ENCODE data around the gene SS18L1.

SS18L1 gene

DNA sequence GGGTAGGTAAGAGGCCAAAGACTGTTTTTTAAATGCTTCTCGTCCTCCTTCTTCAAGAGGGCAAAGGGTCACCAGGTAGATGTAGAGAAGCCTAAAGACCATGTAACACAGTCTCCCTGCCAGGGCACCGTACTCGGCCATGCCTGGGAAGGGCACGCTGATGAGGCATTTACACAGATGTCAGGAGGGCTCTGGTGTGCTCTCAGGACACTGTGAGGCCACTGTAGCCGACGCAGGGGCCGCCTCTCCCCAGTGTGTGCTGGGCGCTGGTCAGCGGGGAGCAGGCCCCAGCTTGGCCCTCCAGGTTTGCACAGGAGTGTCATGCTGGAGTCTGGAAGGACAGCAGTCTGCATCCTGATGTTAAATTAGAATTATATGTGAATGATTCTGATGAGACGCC, 32.1 kb downstream of the SS18L1 start:
- no peak for DNase-seq

DNA sequence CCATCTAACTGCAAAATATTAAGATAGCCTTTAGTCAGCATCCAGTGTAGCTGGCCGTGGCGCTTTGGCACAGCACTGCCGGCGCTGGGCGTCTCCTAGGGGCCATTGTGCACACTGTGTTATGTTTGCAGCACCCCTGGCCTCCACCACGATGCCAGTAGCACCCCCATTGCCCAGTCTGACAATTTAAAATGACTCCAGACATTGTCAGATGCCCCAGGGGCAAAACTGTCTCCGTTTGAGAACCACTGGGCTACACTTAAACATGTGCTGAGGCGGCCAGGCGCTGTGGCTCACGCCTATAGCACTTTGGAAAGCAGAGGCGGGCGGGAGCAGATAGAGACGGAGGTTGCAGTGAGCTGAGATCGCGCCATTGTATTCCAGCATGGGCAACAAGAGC, 33.3 kb downstream of the SS18L1 start:
- DNase-seq: no peak

DNA sequence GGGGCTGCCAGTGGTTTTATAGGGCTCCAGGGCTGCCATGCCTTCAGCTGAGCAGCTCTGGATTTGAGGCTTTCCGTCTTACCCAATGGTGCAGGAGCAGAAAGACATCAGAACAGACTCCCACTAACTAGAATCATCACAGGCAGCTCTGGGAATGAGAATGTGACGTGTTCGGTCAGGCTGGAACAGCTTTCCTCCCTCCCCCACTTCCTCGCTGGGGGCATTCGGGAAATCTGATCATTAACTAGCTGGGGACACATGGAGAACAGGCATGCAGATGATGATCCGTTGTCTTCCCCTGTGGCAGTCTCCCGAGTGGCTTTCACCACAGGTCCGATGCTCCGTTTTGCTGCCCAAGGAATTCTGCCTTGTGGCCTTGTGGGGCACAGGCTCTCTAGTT, 33.7 kb downstream of the SS18L1 start:
- no peak for DNase-seq

DNA sequence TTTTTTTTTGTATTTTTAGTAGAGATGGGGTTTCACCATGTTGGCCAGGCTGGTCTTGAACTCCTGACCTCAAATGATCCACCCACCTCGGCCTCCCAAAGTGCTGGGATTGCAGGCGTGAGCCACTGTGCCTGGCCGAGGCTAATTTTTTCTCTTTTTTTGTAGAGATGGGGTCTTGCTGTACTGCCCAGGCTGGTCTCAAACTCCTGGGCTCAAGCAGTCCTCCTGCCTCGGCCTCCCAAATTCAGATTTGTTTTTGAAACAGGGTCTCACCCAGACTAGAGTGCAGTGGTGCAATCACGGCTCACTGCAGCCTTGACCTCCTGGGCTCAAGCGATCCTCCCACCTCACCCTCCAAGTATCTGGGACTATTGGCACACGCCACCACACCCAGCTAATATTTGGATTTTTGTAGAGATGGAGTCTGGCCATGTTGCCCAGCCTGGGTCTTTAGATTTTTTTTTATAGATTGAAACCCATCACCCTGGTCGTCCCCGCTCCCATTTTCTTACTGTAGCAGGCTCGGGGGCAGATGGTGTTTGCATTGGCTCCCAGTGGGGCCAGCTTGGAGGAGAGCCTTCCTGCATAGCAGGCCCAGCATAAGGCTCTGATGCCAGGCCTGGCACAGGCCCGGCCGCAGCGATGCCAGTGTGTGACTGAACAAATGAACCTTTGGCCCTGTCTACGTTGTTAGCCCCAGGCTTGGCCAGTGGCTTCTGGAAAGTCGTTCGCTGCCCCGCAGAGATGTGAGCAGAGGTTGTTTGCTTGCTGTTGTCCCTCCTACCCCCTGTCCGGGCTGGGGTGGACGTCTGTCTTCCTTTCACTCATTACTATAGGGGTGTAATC, 35.0 kb downstream of the SS18L1 start:
- DNase-seq: no peak

DNA sequence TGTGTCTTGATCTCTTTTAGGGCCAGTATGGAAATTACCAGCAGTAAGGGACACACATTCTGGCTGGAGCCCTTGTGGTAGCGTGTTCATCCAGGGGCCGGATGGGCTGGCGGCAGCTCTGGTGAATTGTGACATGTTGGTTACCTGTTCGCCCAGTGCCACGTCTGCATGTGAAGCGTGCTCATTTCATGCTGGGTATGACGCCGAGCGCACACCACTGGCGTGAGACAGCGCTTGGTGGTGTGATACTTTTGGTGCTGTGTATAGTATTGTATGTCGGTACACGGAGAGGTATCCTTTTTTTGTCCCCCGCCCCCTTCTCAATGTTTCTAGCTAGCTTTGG, 35.6 kb downstream of the SS18L1 start:
- DNase-seq: no peak

DNA sequence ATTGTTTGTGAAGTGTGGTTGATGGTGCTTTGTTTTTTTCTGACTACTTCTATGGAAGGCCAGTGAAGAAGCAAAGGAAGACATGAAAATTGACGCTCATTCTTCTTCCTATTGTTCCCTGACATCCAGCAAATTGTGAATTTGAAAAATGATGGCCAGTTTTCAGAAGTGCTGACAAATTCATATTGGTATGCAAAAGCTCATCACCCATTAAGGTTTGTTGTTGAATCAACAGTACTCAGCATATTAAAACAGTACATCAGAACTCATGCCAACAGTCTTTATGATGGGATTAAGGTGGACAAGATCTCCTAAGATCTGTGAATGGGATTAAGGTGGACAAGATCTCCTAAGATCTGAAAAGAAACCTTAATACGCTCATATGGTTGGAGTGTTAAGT, 38.2 kb downstream of the SS18L1 start:
- no peak for DNase-seq

DNA sequence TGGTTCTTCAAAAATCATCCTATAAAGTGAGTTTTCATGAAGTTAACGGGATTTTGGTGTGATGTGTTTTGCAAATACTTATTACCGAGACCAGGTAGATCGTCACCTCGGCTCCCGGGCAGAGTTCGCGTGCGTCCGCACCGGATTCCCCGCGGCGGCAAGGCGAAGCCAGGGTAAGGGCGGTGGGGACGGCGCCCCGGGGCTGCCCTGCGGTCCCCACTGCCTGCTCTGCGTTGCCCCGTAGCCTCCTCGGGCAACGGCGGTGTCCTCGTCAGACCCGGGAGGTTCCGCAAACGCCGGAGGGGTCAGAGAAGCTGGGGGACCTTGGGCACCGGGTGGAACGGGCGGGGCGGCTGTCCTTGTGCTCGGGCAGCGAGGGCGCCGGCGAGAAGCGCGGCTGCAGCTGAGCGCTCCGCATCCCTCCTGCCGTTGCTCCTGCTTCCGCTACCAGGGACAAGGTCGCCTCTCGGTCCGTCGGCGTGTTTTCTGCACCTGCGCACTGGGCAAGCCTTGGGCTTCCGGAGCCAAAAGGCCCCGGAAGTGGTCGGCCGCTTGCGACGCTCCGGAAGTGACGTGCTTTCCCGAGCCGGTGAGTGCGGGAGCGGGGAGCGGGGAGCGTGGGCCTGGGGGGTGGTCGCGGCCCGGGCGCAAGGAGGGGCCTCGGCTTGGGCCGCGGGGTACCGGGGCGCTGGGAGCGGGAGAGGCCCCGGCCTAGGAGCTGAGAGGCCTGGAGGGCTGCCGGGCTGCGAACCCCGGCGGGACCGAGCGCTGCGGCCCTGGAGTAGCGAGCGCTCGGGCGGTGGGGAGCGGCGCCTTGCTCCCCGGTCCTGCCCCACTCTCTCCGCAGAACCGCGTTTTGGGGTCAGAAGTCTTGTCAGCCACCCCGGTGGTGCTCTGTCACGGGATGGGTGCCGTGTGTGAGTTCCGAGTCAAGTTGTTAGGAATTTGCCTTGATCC, 39.2 kb downstream of the SS18L1 start, which contains the start of gene MTG2:
TSS of gene MTG2 (plus strand) at position 560 of the 957 bp plus-strand sequence. CDS start 10,393 bp downstream, outside the sequence.
- DNase-seq: peak; percentile 97

DNA sequence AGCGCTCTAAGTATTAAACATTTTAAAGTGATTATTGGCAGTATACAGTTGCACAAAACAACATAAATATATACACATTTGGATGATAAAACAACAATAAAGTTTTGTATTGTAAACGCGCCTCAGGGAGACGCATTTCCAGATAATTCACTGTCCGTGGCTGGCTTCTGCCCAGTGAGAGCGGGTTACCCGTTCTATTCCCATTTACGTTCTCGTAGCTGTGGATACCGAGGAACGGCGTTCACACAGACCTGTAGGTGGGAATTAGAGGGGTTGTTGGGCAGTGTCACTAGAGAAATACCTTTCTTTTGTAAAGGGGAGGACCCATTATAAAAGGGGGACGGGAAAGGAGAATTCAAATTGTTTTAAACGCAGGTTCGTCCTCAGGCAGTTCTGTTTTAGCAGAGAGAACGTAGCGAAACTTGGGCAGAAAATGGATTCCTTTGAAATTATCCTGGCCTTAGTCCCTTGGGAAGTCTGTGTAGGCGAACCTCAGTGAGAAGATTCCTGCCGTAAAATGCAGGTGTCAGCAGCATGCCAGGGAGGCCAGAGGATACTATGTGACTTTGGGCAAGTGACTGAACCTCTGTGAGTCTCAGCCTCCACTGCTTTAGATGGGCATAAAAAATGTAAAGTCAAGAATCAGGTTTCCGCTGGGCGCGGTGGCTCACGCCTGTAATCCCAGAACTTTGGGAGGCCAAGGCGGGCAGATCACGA, 40.0 kb downstream of the SS18L1 start:
- DNase-seq: no peak

DNA sequence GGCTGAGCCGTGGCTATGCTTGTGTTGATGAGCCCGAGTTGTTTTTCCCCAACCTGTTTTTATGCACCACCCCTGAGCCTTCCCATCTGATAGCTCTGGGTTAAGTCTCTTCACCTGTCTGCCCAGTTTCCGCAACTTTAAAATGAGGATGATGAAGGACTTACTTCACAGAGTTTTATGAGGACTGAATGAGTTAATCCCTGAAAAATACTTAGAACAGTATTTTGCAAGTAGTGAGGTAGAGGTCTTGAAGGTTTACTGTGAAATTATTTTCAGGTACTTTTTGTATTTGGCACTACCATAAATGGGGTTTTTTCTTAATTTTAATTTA, 42.5 kb downstream of the SS18L1 start:
- DNase-seq: no peak

DNA sequence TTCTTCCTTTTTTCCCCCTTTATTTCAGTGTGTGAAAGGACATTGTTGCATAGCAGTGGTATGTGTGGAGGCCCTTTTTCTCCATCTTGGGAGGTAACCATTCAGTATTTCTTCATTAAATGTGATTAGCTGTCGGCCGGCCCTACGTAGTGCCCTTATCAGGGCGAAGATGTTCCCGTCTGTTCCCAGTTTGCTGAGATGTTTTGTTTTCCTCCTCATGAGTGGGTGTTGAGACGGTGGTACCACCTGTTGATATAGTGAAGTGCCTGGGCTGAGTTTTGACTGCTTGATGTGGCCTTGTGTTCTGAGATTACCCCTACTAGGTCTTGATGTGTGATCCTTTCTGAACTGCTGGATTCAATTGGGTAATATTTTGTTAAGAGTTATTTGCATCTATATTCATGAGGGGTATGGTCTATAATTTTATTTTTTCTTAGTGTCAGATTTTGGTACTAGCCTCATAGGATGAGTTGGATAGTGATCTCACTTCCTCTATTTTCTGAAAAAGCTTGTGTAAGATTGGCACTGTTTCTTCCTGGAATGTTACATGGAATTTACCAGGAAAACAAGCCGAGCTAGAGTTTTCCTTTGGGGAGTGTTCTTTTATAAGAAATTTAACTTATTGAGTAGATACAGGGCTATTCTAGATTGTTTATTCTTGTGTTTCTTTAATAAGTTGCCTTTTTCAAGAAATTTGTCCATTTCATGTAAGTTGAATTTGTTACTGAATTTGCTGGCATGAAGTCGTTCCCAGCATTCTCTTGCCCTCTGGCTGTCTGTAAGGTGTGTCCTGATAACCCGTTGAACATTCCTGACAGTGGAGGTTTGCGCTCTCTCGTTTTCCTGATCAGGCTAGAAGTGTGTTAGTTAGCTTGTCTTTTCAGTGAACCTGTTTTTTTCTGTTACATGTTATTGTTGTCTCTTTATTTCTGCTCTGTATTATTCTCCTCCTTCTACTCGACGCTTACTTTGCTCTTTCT, 43.6 kb downstream of the SS18L1 start:
- DNase-seq: no peak

DNA sequence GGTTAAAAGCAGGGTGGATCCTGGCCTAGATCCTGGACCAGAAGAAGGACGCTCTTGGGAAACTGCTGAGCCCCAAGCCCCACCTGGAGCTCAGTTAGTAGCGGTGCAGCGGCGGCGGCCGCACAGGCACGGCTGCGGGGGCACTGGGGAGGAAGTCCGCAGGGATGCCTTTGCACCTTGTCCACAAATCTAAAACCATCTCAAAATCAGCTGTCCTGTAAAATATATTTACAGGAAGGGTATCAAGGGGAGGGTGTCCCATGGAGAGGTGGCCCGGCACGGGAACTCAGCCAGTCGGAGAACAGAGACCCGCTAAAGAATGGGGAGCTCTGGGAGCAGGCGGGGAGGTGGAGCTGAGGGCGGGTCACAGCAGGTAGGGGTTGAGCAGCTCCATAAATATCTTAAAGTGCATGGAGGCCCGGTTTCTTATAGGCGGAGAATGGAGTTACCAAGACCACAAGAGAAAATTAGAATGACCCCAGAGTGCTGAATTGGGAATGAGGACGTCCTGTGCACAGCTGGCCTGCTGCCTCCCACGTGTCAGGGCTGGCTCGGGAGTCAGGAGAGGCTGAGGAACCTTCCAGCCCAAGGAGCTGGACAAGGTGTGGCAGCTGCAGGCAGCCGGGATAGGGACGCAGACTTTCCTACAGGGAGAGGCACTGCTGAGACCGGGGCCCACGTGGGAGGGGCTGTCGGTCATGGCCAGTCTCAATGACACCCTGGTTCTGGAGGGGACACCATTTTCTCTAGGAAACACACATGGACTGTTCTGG, 47.3 kb downstream of the SS18L1 start:
- DNase-seq: no peak

DNA sequence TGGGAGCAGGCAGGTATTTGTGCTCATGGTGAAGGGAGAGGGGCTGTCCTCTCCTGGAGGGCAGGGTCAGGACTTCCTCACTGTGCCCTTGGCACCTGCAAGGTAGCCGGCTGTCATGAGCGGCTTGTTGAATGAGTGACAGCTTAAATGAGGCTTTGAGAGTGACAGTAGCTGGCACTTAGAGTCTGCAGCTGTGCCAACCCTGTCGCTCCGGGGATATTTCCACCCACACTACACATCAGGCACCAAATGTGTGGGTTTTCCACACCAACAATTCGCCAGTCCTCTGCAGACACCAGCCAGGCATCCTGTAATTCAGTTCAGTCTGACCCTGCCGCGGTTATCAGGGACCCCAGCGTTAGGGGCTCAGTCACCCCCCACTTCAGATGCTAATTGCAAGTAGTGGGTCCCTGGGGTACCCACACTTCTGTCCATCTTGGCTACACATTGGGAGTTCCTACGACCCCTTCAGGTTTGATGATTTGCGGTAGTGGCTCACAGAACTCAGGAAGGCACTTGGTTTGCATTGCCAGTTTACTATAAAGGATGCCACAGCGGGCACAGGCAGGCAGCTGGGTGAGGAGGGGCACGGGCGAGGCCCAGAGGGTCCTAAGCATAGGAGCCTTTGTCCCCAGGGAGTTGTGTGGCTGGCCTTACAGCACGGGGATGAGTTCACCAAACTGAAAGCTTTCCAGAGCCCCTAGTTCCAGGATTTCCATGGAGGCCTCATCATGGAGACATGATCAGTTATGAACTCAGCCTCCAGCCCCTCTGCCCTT, 48.4 kb downstream of the SS18L1 start:
- no peak for DNase-seq

DNA sequence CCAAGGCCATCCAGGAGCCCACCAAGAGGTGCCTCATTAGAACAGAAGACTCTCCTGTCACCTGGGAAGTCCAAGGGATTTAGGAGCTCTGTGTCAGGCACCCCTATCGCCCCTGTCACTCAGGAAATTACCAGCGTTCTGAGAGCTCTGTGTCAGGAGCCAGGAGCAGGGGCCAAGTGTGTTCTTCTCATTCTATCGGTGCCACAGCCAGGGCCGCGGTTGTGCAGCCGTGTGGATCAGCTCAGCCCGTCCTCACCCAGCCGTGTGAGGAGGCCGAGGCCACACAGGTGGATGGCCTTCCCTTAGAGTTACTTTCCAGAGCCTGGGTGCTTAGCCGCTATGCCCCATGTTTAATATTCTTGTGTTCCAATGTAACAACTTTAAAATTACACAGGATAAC, 49.1 kb downstream of the SS18L1 start:
- DNase-seq: no peak

DNA sequence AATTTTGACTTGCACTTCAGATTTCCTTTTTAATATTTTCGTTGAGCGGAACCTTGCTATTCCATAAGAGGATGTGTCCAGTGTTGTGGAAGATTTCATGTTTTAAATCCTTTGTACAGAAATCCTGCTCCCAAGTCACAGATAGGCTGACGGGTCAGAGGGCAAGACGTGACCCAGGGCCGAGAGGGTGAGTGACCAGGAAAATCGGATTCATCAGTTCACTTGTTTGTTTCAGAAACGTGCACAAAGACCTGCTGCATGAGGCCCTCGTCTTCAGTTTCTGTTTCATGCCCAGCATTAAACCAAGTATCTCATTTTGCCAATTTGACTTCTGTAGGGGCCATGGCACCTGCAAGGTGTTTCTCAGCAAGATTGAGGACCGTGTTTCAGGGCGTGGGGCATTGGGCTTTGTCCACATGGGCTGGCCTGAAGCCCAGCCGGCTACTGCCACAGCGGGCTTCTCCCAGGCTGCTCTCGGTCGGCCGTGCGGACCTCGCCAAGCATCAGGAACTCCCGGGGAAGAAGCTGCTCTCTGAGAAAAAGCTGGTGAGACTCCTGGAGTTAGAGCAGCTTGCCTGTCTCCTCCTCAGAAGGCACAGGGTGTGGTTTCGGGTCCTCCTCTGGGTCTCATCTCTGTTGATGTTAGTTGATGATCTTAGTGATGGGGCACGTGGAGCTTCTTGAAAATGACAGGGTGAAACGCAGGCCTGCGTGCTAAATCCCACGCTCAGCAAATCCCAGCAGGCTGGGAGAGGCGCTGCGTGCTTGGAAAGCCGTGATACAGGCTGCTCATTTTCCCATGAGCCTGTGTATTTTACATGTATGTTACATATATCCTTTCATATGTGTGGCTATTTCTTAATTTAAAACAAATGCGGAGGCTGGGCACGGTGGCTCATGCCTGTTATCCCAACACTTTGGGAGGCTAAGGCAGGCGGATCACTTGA, 49.8 kb downstream of the SS18L1 start:
- no peak for DNase-seq

DNA sequence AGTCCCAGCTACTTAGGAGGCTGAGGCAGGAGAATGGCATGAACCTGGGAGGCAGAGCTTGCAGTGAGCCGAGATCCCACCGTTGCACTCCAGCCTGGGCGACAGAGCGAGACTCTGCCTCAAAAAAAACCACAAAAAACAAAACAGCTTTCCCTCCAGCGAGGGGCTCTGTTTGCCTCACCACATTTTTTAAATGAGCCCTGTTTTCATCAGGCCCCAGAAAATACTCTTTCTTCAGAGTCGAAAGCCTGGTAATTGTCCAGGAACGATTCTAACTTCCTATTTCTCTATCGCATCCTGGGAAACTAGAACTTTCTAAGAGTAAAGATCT, 51.5 kb downstream of the SS18L1 start:
- no peak for DNase-seq

DNA sequence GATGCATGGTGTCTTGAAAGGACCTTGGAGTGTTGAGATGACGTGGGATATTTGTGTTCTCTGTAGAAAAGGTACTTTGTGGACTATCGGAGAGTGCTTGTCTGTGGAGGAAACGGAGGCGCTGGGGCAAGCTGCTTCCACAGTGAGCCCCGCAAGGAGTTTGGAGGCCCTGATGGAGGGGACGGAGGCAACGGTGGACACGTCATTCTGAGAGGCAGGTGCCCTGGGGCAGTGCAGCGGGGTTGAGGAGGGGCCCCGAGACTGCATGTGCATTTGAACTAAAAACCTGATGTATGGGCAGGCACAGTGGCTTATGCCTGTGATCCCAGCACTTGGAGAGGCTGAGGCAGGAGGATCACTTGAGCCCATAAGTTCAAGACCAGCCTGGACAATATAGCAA, 52.2 kb downstream of the SS18L1 start:
- DNase-seq: no peak

DNA sequence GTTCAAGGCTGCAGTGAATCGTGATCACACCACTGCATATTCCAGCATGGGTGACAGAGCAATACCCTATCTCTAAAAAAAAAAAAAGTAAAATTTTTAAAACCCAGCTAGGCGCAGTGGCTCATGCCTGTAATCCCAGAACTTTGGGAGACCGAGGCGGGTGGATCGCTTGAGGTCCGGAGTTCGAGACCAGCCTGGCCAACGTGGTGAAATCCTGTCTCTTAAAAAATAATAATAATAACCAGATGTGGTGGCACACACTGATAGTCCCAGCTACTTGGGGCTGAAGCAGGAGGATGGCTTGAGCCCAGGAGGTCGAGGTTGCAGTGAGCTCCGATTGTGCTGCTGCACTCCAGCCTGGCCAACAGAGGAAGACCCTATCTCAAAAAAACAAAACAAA, 52.7 kb downstream of the SS18L1 start:
- no peak for DNase-seq

DNA sequence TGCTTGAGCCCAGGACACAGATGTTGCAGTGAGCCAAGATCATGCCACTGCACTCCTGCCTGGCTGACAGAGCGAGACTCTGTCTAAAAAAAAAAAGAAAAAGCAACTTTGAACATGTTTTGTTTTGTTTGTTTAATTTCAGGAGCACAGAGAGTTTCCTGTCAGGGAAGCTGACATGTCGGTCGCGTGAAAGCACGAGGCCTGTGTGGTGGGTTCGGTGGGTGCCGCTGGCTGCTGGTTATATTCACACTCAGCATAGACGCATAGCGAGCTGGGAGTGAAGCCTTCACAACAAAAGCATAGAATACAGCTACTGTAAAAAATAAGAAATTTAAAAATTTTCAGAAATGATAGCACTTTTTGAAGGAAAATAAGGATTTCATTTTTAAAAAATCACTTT, 53.7 kb downstream of the SS18L1 start:
- DNase-seq: no peak

DNA sequence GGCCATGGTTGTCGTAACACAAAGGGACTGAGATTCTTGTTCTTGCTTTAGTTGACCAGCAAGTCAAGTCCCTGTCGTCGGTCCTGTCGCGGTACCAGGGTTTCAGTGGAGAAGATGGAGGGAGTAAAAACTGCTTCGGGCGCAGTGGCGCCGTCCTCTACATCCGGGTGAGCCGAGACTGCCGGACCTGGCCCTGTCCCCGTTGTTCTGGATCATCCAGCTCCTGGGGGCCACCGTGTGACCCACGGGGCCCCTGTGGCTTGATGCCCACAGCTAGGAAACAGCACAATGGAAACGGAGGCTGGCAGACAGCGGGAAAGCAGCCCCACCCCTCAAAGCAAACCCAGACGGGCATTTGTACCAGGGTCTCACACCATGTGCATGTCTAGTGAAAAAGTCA, 54.2 kb downstream of the SS18L1 start:
- no peak for DNase-seq

DNA sequence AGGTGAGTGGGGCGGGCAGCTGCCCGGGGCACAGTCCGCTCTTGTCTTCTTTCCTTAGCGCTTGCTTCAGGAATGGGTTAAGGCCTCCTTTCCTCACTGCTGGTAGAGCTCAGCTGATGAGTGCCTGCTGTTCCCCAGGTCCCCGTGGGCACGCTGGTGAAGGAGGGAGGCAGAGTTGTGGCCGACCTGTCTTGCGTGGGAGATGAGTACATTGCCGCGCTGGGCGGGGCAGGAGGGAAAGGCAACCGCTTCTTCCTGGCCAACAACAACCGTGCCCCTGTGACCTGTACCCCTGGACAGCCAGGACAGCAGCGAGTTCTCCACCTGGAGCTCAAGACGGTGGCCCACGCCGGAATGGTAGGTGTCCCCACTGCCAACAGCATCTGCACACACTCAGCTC, 54.9 kb downstream of the SS18L1 start:
- DNase-seq: no peak
